Measurements from ENCODE around the gene FAM53C.
"Not testable (repeated sequence)": the region's sequence is repeated elsewhere in the genome, so short reads cannot be mapped to it uniquely, and the experiment has no call there.

FAM53C gene

GRCh38 chr5:138337685-138338410, at the start of gene FAM53C:
TSS of gene FAM53C (plus strand) at chr5:138338266. CDS start at chr5:138341336, 3,070 bp downstream.
- no peak for TF ChIP-seq CTCF (IDR thresholded peaks at IDR 0.05; ENCODE audit: extremely low read depth, insufficient read depth, missing control alignments)
- in situ Hi-C loops (cut with MboI; ENCODE audit: low pct_unique_long_range_greater_than_20kb, low sequenced_read_pairs, unreplicated experiment), result no loop called here
- peak; percentile 92 for DNase-seq (ENCODE audit: low spot score)

- no peak for TF ChIP-seq CTCF (IDR thresholded peaks at IDR 0.05; ENCODE audit: extremely low read depth, insufficient read depth, missing control alignments)
- no peak for DNase-seq (ENCODE audit: low spot score)
- in situ Hi-C loops (cut with MboI; ENCODE audit: low pct_unique_long_range_greater_than_20kb, low sequenced_read_pairs, unreplicated experiment), result no loop called here
These were observed 48.8 kb upstream of the FAM53C start for GRCh38 chr5:138289296-138289695.

GRCh38 chr5:138303372-138303771, 34.7 kb upstream of the FAM53C start:
- TF ChIP-seq CTCF (IDR thresholded peaks at IDR 0.05; ENCODE audit: extremely low read depth, insufficient read depth, missing control alignments), result no peak
- DNase-seq (ENCODE audit: low spot score), result no peak
- in situ Hi-C loops (cut with MboI; ENCODE audit: low pct_unique_long_range_greater_than_20kb, low sequenced_read_pairs, unreplicated experiment), result no loop called here

DNA sequence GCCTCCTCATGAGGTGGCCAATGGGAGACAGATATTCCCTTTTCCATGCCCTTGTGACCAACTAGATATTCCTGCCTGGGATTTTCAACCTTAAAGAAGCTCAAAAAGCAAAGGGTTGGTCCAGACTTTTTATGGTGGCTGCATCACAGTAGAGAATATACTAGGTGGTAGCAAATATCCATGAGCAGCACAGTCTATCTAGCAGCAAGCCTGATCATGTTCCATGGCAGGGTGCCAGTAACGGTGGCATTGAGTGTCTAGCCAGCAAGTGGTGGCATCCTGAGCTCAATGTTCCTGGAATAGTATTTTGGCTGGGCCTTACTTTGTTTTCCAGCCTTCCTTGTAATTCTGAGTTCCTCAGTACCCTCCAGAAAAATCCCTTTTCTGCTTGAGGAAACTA, 32.3 kb upstream of the FAM53C start:
- no peak for TF ChIP-seq CTCF (IDR thresholded peaks at IDR 0.05; ENCODE audit: extremely low read depth, insufficient read depth, missing control alignments)
- DNase-seq (ENCODE audit: low spot score), result no peak
- in situ Hi-C loops (cut with MboI; ENCODE audit: low pct_unique_long_range_greater_than_20kb, low sequenced_read_pairs, unreplicated experiment), result no loop called here

GRCh38 chr5:138315751-138316278, 22.3 kb upstream of the FAM53C start:
- in situ Hi-C loops (cut with MboI; ENCODE audit: low pct_unique_long_range_greater_than_20kb, low sequenced_read_pairs, unreplicated experiment), result no loop called here
- no peak for TF ChIP-seq CTCF (IDR thresholded peaks at IDR 0.05; ENCODE audit: extremely low read depth, insufficient read depth, missing control alignments)

DNA sequence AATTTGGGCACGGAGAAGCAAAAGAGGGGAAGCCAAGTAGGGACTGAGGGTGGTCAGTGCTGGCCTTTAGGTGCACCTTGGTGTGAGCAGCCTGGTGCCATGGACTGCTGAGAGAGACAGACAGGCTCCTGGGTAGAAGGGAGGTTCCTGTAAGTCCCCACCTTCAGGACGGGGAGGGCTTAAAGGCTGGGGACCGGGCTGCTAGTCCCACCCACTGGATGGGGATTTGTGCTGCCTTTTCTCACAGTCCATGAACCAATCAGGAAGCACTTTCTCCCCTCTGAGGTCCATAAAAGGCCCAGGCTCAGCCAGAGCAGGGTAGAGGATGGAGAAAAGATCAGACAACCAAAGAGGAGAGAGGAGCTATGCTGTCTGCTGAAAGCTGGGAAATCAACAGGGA, 21.7 kb upstream of the FAM53C start:
- TF ChIP-seq CTCF (IDR thresholded peaks at IDR 0.05; ENCODE audit: extremely low read depth, insufficient read depth, missing control alignments), result no peak
- DNase-seq (ENCODE audit: low spot score), result no peak
- in situ Hi-C loops (cut with MboI; ENCODE audit: low pct_unique_long_range_greater_than_20kb, low sequenced_read_pairs, unreplicated experiment), result no loop called here

More at GRCh38 chr5:138315751-138316278, 22.3 kb upstream of the FAM53C start:
- DNase-seq (ENCODE audit: low spot score), result no peak

GRCh38 chr5:138318211-138318610, 19.9 kb upstream of the FAM53C start:
- in situ Hi-C loops (cut with MboI; ENCODE audit: low pct_unique_long_range_greater_than_20kb, low sequenced_read_pairs, unreplicated experiment), result not testable (repeated sequence)

More at GRCh38 chr5:138318211-138318610, 19.9 kb upstream of the FAM53C start:
- not testable (repeated sequence) for DNase-seq (ENCODE audit: low spot score)

Data from GM13977 (cell line).